H1 (cell line): ENCODE data around the gene DLGAP3. TPM values are rescaled to one million over a fixed set of nuclear protein-coding genes. Genes with fewer than 3 reads are reported as not detected.

Experiments
- BRCA1 ChIP-seq: IDR thresholded peaks from 2 replicates; pipeline ENCODE4 v1.6.1; 2012; ENCODE audit warnings: low read depth, low read length, improper control_type of control experiment
- EGR1 ChIP-seq: IDR thresholded peaks from 2 replicates; pipeline ENCODE4 v1.6.1; 2011; ENCODE audit warnings: low read depth, low read length, borderline replicate concordance
- FOSL1 ChIP-seq: IDR thresholded peaks from 2 replicates; pipeline ENCODE4 v1.6.1; 2011; ENCODE audit warnings: mild to moderate bottlenecking, low read depth, low read length, moderate library complexity; ENCODE audit not compliant: insufficient read depth
- POLR2A ChIP-seq, 2 experiments: IDR thresholded peaks; 1 replicate in 1 of 2; 2 replicates in 1 of 2; pipeline ENCODE4 v1.6.1; 2011; ENCODE audit warnings: low read depth in 2 of 2, low read length in 2 of 2, mild to moderate bottlenecking in 2 of 2; ENCODE audit errors: control extremely low read depth in 1 of 2
- POU5F1 ChIP-seq: IDR thresholded peaks from 2 replicates; pipeline ENCODE4 v1.6.1; 2011; ENCODE audit warnings: low read depth, mild to moderate bottlenecking, low read length, moderate library complexity
- SP4 ChIP-seq: IDR thresholded peaks from 2 replicates; pipeline ENCODE4 v1.6.1; 2012; ENCODE audit warnings: low read length, inconsistent platforms
- TAF1 ChIP-seq: IDR thresholded peaks from 2 replicates; pipeline ENCODE4 v1.6.1; 2011; ENCODE audit warnings: mild to moderate bottlenecking, low read depth, low read length
- polyA plus RNA-seq, 7 experiments: library from polyadenylated mRNA; depleted of rRNA in 3 of 7; stranded (reverse) in 5 of 7; unstranded in 2 of 7; fragments of >200 nt in 5 of 7; fragments of 200-250 nt in 2 of 7; gene quantifications; 1 replicate in 5 of 7; 2 replicates in 1 of 7; 4 replicates in 1 of 7; pipeline versions ENCODE4 v1.2.1 to v1.2.3, GENCODE V29; 2011 to 2013; ENCODE audit warnings: missing spikeins in 2 of 7, mixed read lengths in 2 of 7
- total RNA-seq: library from RNA; stranded (reverse); fragmentation: NEBNext Ultra II Directional; extraction: Animal tissue kit (Norgen Biotek cat#: 25700); gene quantifications from 2 replicates; pipeline ENCODE4 v1.2.1, GENCODE V29; 2021

DLGAP3 gene
- total and polyA plus RNA-seq, 2 of the 8 experiments (the other 6 are each of a cell fraction or from before 2014, with no cell fraction given) = 3.8 to 13.2 TPM

DNA sequence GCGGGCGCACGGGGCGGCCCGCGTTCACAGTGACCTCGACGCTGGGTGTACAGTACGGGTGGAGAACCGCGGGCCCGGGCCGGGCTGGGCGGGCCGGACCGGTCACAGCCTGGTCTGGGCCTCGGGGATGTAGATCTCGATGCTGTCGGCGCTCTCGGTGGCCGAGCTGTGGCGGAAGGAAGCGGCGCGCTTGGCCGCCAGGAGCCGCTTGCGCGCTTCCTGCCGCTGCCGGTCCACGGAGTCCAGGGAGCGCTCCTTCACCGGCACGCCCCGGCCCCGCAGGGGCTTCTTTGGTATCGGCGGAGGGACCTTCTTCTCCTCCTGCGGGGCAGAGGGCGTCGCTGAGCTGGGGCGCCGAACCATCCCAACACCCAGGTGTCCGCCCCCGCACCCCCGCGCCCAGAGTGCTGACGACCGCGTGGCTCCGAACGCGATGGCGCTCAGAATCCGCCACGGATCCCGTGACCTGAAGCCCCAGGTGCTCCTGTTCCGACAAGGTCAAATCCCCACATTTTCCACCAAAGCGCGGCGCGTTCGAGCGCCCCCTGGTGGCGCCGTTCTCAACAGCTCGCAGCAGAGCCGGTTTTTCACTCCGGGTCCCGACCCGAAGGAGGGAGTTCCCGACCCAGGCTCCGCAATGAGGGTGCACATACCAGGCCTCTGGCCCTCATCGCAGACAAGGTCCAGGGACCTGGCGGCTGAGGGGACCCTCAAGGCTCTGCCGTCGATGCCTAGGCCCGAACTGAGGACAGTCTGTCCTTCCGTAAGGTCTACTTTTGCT, 63.3 kb downstream of the DLGAP3 start (continued):
- no peak for TF ChIP-seq POU5F1
- no peak for TF ChIP-seq FOSL1
- TF ChIP-seq SP4 = no peak
- TF ChIP-seq POLR2A (IDR thresholded peaks at IDR 0.05; ENCODE audit: control extremely low read depth in 1 of 2, low read depth in 2 of 2, low read length in 2 of 2) = peak in 1 of 2 experiments; percentile 54; a peak in 2 of 3 replicates
- no peak for TF ChIP-seq BRCA1
- peak; percentile 70 for TF ChIP-seq TAF1
- TF ChIP-seq EGR1 = no peak; the same call in 1 of the 2 replicates
